B cell (primary cell): ENCODE measurements around the gene PUS10.

ENCODE experiments used
- EZH2 ChIP-seq: IDR thresholded peaks from 2 replicates; pipeline ENCODE4 v1.6.1; 2012; ENCODE audit warnings: borderline replicate concordance, low read depth, mild to moderate bottlenecking, moderate library complexity, low read length; ENCODE audit not compliant: insufficient read depth, poor library complexity, severe bottlenecking
- TF ChIP-seq, protein P1 (sequence below): fragments of 200-600 bp; IDR thresholded peaks from one replicate; pipeline ENCODE4 v1.8.0; 2022; ENCODE audit warnings: antibody characterized with exemption, mild to moderate bottlenecking

DNA sequence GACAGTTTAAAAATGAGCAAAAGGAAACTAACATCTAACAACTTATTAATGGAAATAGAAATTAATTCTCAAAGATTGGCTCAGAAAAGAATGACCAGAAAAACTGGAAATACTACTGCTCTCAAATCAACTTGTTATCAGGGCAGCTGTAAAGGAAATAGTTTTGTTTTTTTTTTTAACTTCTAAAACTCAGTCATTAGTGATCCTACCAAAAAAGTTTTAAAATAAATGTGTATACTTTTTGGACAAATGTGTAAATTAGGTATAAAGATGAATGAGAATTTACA is 52.6 kb downstream of the PUS10 start:
- no peak for TF ChIP-seq EZH2
- TF ChIP-seq, protein P1, sequence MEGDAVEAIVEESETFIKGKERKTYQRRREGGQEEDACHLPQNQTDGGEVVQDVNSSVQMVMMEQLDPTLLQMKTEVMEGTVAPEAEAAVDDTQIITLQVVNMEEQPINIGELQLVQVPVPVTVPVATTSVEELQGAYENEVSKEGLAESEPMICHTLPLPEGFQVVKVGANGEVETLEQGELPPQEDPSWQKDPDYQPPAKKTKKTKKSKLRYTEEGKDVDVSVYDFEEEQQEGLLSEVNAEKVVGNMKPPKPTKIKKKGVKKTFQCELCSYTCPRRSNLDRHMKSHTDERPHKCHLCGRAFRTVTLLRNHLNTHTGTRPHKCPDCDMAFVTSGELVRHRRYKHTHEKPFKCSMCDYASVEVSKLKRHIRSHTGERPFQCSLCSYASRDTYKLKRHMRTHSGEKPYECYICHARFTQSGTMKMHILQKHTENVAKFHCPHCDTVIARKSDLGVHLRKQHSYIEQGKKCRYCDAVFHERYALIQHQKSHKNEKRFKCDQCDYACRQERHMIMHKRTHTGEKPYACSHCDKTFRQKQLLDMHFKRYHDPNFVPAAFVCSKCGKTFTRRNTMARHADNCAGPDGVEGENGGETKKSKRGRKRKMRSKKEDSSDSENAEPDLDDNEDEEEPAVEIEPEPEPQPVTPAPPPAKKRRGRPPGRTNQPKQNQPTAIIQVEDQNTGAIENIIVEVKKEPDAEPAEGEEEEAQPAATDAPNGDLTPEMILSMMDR = no peak
